Measurements from ENCODE around the gene COL19A1. TPM values are rescaled to one million over a fixed set of nuclear protein-coding genes. Genes with fewer than 3 reads are reported as not detected.

COL19A1 gene
- total and polyA plus RNA-seq, 2 of the 13 experiments (the other 11 are each of a cell fraction or from before 2014, with no cell fraction given): not detected

DNA sequence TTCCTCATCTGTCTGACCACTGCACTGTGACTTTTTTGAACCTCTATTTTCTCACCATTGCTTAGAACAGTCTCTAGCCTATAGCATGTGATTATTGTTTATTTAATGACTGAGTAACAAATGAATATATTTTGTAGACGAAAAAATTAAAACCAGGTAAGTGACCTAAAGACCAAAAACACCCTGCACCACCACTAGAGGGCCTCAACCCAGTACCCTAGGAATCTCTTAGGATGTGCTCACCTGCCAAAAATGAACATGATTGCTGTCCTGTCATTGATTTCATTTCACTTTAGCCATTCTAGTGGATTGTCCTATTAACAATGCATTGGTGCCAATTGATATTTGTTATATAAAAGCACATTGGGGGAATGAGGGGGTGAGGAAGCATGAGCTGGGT lies 237.4 kb downstream of the COL19A1 start:
- ChIA-PET POLR2A (no interaction called here), CTCF (ENCODE audit: low intra/inter-chr PET ratio, low total read pairs) (no interaction called here)
- TF ChIP-seq, protein P1, sequence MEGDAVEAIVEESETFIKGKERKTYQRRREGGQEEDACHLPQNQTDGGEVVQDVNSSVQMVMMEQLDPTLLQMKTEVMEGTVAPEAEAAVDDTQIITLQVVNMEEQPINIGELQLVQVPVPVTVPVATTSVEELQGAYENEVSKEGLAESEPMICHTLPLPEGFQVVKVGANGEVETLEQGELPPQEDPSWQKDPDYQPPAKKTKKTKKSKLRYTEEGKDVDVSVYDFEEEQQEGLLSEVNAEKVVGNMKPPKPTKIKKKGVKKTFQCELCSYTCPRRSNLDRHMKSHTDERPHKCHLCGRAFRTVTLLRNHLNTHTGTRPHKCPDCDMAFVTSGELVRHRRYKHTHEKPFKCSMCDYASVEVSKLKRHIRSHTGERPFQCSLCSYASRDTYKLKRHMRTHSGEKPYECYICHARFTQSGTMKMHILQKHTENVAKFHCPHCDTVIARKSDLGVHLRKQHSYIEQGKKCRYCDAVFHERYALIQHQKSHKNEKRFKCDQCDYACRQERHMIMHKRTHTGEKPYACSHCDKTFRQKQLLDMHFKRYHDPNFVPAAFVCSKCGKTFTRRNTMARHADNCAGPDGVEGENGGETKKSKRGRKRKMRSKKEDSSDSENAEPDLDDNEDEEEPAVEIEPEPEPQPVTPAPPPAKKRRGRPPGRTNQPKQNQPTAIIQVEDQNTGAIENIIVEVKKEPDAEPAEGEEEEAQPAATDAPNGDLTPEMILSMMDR (CRISPR knock-in tag; IDR thresholded peaks at IDR 0.05): peak; percentile 30; the same call in 1 of the 2 replicates
- TF ChIP-seq PRDM4 (CRISPR knock-in tag; IDR thresholded peaks at IDR 0.05; ENCODE audit: borderline replicate concordance) (no peak), HOXA3 (CRISPR knock-in tag; IDR thresholded peaks at IDR 0.05) (no peak), ZNF598 (CRISPR knock-in tag; IDR thresholded peaks at IDR 0.05; ENCODE audit: borderline replicate concordance) (no peak), MYNN (CRISPR knock-in tag; IDR thresholded peaks at IDR 0.05; ENCODE audit: low read depth) (no peak), PHF21A (CRISPR knock-in tag; IDR thresholded peaks at IDR 0.05) (no peak), ZNF614 (CRISPR knock-in tag; IDR thresholded peaks at IDR 0.05; ENCODE audit: borderline replicate concordance) (no peak)
- WGBS (ENCODE audit: low lambda C conversion rate): 0% methylated on average over 1 of the region's 1 CpG
- Histone ChIP-seq H3K4me1 (ENCODE audit: insufficient read depth, low read length) (no peaks in the 10 kb centered on the region), H3K4me3 (replicated peaks in 1 of 3; ENCODE audit: insufficient read depth in 1 of 3, low read depth in 2 of 3, low read length in 3 of 3) (no peak overlapping the region), H3K4me2 (ENCODE audit: low read depth, low read length) (no peak overlapping the region), H3K9ac (ENCODE audit: insufficient read depth, low read depth, low read length) (no peak overlapping the region), H3K9me3 (ENCODE audit: low read length) (no peaks in the 10 kb centered on the region), H3K79me2 (ENCODE audit: insufficient read depth, low read length) (no peaks in the 10 kb centered on the region), H2AFZ (ENCODE audit: low read length) (no peak overlapping the region), H3K36me3 (replicated peaks in 1 of 2; ENCODE audit: control insufficient read depth in 1 of 2, insufficient read depth in 2 of 2, low read length in 2 of 2) (no peaks in the 10 kb centered on the region), H3K27me3 (ENCODE audit: control insufficient read depth in 1 of 2, insufficient read depth in 2 of 2, low read length in 2 of 2) (no peaks in the 10 kb centered on the region; a peak in 1 of 5 replicates), H3K27ac (ENCODE audit: extremely low read length, insufficient read depth, low read length) (no peak overlapping the region), H4K20me1 (ENCODE audit: insufficient read depth, low read length) (no peaks in the 10 kb centered on the region)
- FAIRE-seq (no peak), ATAC-seq (peak; percentile 68), DNase-seq (ENCODE audit: low spot score) (no peak)
- no TSS peak for BruUV-seq (replicated peaks)
- intact Hi-C loops (cut with micrococcal nuclease; ENCODE audit: unreplicated experiment) (loop anchor here (1.0 to 10.0 kb wide), 2 partner anchors 63 to 399 kb away; no protein-coding TSS in a partner anchor), in situ Hi-C loops (cut with HindIII; ENCODE audit: extremely low pct_ligation_motif_present, low pct_unique_long_range_greater_than_20kb) (loop anchor here (25.0 kb wide), 2 partner anchors 366 to 1466 kb away; partner anchors contain the start of gene ADGRB3)
